ENCODE data around the gene MYO10. TPM values are rescaled to one million over a fixed set of nuclear protein-coding genes. Genes with fewer than 3 reads are reported as not detected.

MYO10 gene
- polyA plus RNA-seq, 3 donors, result 0.23 to 1.1 (median 0.35) TPM

DNA sequence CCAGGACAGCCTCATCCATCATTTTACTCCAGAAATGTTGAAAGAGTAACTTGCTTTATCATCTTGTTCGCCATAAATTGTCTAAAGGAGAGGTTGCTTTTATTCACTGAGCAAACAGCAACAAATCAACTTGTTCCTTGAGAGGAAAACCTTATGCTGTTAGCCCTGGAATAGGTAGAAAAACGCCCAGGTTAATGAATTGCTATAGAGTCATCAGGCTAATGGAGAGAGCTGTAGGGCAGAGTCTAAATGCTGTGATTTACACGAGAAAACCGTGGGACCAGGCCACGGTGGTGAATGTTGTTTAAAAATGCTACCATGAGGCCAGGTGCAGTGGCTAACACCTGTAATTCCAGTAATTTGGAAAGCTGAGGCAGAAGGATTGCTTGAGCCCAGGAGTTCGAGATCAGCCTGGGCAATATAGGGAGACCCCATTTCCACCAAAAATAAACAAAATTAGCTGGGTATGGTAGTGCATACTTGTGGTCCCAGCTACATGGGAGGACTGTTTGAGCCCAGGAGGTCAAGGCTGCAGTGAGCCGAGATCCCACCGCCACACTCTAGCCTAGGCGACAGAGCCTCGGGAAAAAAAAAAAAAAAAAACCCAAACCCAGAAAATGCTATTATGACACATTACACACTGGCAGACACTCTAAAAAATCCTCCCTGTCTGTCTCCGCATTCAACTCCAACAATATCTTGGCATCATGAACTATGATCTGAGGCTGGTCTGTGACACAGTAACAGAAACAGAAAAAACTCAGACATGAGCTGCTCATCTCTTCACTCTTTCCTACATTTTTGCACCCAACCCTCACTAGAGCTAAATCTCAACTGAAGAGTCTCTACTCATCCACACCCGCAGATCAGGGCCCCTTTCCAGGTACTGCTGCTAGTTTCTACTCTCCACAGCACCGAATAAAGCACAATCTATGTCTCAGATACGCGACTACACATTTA is 200.7 kb downstream of the MYO10 start:
- Histone ChIP-seq H3K79me2 (ENCODE audit: insufficient read depth, low read length) (no peaks in the 10 kb centered on the region), H3K9me3 (replicated peaks in 1 of 2; ENCODE audit: control insufficient read depth in 1 of 2, insufficient read depth in 1 of 2, low read length in 2 of 2) (no peaks in the 10 kb centered on the region), H3K4me1 (ENCODE audit: control insufficient read depth in 1 of 2, insufficient read depth in 2 of 2, low read length in 2 of 2) (no peaks in the 10 kb centered on the region), H3K36me3 (replicated peaks in 1 of 2; ENCODE audit: control insufficient read depth in 1 of 2, insufficient read depth in 2 of 2, low read length in 2 of 2) (no peaks in the 10 kb centered on the region), H3K27me3 (ENCODE audit: control insufficient read depth in 2 of 2, insufficient read depth in 2 of 2, low read length in 2 of 2) (no peaks in the 10 kb centered on the region), H3K9ac (ENCODE audit: insufficient read depth, low read length, poor library complexity, severe bottlenecking) (no peak overlapping the region), H3K4me3 (replicated peaks in 1 of 3; ENCODE audit: low read depth in 2 of 3, low read length in 3 of 3) (no peak overlapping the region), H4K20me1 (ENCODE audit: insufficient read depth, low read length) (no peaks in the 10 kb centered on the region), H2AFZ (ENCODE audit: insufficient read depth, low read depth, low read length, poor library complexity, severe bottlenecking) (no peak overlapping the region), H3K4me2 (replicated peaks; ENCODE audit: extremely low read depth, low read length, poor library complexity, severe bottlenecking) (no peak overlapping the region), H3K27ac (ENCODE audit: low read depth in 1 of 2, low read length in 2 of 2) (no peak overlapping the region)
- H3K4me3 Mint-ChIP-seq, result no peak overlapping the region
- no peak overlapping the region for H3K27ac Mint-ChIP-seq
- DNase-seq, result no peak
- H3K4me1 Mint-ChIP-seq, result no peaks in the 10 kb centered on the region
- WGBS (ENCODE audit: insufficient coverage), result 99% methylated on average over 9 of the region's 15 CpGs
- peaks cover 3 to 7% (median 4%) of the 10 kb centered on the region in 3 donors for H3K27me3 Mint-ChIP-seq (ENCODE audit: low read depth in 3 of 3)
- intact Hi-C loops (cut with micrococcal nuclease), result no loop called here
- H3K9me3 Mint-ChIP-seq, result peaks cover 0 to 3% (median 0%) of the 10 kb centered on the region in 7 donors
- TF ChIP-seq, protein P1, sequence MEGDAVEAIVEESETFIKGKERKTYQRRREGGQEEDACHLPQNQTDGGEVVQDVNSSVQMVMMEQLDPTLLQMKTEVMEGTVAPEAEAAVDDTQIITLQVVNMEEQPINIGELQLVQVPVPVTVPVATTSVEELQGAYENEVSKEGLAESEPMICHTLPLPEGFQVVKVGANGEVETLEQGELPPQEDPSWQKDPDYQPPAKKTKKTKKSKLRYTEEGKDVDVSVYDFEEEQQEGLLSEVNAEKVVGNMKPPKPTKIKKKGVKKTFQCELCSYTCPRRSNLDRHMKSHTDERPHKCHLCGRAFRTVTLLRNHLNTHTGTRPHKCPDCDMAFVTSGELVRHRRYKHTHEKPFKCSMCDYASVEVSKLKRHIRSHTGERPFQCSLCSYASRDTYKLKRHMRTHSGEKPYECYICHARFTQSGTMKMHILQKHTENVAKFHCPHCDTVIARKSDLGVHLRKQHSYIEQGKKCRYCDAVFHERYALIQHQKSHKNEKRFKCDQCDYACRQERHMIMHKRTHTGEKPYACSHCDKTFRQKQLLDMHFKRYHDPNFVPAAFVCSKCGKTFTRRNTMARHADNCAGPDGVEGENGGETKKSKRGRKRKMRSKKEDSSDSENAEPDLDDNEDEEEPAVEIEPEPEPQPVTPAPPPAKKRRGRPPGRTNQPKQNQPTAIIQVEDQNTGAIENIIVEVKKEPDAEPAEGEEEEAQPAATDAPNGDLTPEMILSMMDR (IDR thresholded peaks at IDR 0.05), result no peak
- H3K36me3 Mint-ChIP-seq, result no peaks in the 10 kb centered on the region

DNA sequence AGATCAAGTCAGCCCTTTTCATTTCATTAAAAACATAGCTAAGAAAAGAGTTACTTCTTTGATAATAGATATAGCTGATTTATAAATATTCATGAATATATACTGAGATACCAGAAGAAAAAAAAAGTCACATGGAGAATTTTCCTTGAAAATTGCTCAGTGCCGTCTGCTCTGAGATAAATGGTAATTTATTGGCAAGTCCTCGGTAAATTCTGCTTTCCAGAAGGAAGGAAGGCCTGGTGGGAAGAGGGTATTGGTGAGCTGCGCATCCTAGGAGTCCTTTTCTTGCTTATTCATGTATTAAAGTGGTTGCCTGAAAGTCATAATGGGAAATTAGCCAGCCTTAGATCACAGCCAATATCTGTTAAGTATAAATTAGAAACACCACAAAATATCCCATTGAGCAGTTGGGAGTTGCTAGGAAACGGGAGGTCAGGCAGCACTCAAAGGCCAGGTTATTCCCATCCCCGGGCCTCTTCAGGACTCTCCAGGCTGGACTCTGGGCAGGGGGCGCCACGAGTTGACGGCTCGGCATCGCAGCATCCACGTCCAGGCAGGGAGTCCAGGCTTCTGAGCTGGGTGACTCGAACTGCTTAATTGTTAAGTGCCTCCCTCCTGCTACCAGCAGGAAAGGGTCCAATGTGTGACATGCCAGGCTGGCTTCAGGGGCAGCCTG is 202.6 kb downstream of the MYO10 start:
- no peak overlapping the region for H3K9ac ChIP-seq (ENCODE audit: insufficient read depth, low read length, poor library complexity, severe bottlenecking)
- no peak overlapping the region for H3K4me2 ChIP-seq (replicated peaks; ENCODE audit: extremely low read depth, low read length, poor library complexity, severe bottlenecking)
- H3K9me3 Mint-ChIP-seq, result peaks cover 0 to 3% (median 0%) of the 10 kb centered on the region in 7 donors
- no peaks in the 10 kb centered on the region for H3K36me3 ChIP-seq (replicated peaks in 1 of 2; ENCODE audit: control insufficient read depth in 1 of 2, insufficient read depth in 2 of 2, low read length in 2 of 2)
- intact Hi-C loops (cut with micrococcal nuclease), result no loop called here
- no peaks in the 10 kb centered on the region for H3K36me3 Mint-ChIP-seq
- no peaks in the 10 kb centered on the region for H3K79me2 ChIP-seq (ENCODE audit: insufficient read depth, low read length)
- H3K27me3 Mint-ChIP-seq (ENCODE audit: low read depth in 3 of 3), result no peaks in the 10 kb centered on the region
- H3K9me3 ChIP-seq (replicated peaks in 1 of 2; ENCODE audit: control insufficient read depth in 1 of 2, insufficient read depth in 1 of 2, low read length in 2 of 2), result no peaks in the 10 kb centered on the region
- peaks cover 1% of the 10 kb centered on the region for H3K4me1 Mint-ChIP-seq
- no peaks in the 10 kb centered on the region for H4K20me1 ChIP-seq (ENCODE audit: insufficient read depth, low read length)
- H3K4me1 ChIP-seq (ENCODE audit: control insufficient read depth in 1 of 2, insufficient read depth in 2 of 2, low read length in 2 of 2), result no peaks in the 10 kb centered on the region
- no peak overlapping the region for H3K27ac ChIP-seq (ENCODE audit: low read depth in 1 of 2, low read length in 2 of 2)
- no peak overlapping the region for H3K27ac Mint-ChIP-seq
- H3K4me3 Mint-ChIP-seq, result no peak overlapping the region
- no peaks in the 10 kb centered on the region for H3K27me3 ChIP-seq (ENCODE audit: control insufficient read depth in 2 of 2, insufficient read depth in 2 of 2, low read length in 2 of 2)
- TF ChIP-seq, protein P1 (IDR thresholded peaks at IDR 0.05), result no peak
- H3K4me3 ChIP-seq (replicated peaks in 1 of 3; ENCODE audit: low read depth in 2 of 3, low read length in 3 of 3), result no peak overlapping the region
- WGBS (ENCODE audit: insufficient coverage), result 95% methylated on average over 11 of the region's 12 CpGs
- no peak overlapping the region for H2AFZ ChIP-seq (ENCODE audit: insufficient read depth, low read depth, low read length, poor library complexity, severe bottlenecking)
- DNase-seq, result no peak
